DMS53 treated with DMSO at 0.1 percent for 48 hours (cell line): ENCODE data around the gene CRACDL.

Experiments used
- DNase-seq: peaks from one replicate; lab custom pipeline; 2025; ENCODE audit not compliant: unreplicated experiment; lab: John Stamatoyannopoulos, UW

CRACDL gene

DNA sequence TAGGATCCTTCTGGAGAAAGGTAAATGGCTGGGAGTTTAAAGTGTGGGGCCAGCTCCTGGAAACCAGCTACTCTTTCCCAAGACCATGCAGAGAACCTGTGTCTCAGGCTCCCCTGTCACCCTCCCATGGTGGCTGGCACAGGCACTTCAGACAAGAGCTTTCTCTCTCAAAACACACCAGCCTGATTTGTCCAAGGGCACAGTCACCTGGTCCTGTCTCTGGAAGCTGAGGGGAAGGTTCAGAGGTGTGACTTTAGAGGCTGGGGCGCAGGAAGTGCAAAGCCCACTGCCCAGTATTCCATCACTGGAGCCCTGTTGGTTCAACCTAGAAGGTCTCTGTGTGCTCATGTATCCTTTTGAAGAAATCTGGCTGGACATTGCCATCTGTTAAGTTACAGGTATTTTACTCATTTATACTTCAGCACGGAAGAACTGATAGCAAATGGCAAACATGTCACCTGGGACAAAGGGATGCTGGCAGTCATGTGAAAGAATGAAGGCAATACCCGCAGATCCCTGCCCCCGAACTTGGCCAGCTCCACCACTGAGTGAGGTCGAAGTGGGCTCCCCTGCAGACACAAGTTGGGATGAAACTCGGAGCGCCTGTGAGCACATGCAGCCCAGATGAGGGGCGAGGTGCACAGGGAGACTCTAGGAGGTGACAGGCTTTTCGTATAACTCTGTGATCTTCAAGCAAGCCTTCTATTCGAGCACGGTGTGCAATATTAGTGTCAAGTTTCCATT is 108.2 kb downstream of the CRACDL start:
- no peak for DNase-seq

DNA sequence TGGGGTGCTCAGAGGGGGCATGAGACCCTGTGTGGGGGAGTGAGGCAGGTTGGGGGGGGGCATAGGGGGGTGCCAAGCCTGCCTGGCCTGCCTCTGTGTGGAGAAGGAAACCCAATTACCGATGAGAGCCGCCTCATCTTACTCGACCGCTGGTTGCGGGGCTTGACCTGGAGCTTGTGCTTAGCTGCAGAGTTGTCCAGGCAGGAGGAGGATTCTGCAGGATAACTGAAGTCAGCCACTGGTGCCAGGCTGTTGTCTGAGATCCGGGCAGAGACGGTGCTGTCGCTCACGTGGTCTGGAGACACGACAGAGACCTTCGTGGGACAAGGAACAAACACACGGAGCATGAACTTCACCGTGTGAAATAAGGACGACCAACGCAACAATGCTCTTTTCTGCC is 109.2 kb downstream of the CRACDL start:
- no peak for DNase-seq

DNA sequence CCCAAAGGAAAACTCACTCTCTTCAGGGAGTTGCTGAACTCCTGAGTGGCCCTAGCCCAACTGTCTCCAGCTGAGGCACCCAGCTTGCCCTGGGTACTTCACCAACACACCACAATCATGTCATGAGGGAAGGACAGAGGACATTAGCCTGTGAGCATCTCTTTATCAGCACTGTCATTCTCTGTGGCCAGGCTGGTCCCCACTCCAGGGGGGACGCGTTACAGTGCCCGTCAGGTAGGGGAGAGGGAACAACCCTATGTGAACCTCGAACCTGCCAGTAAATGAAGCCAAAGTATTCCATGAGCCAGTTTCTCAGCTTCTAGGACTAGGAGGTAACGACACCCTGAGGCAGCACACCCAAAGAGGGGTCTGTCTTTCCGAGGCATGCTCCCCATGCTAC is 110.2 kb downstream of the CRACDL start:
- no peak for DNase-seq

DNA sequence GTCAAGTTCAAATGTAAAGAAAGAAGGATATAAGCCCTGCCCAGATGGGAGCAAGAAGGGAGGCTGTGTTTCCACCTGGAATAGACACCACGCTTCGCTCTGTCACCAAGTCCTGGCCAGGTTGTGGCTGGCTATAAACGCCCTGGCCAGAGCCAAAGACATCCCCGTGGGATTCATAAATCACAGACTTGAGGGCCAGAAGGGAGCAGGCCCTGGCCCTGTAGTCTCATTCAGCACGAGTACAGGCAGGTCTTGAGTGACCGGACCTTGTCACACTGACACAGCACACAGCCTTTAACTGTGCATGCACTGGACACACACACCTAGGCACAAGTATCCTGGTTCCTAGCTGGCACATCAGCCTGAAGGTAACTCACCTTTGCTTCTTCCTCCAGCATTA is 110.6 kb downstream of the CRACDL start:
- no peak for DNase-seq

DNA sequence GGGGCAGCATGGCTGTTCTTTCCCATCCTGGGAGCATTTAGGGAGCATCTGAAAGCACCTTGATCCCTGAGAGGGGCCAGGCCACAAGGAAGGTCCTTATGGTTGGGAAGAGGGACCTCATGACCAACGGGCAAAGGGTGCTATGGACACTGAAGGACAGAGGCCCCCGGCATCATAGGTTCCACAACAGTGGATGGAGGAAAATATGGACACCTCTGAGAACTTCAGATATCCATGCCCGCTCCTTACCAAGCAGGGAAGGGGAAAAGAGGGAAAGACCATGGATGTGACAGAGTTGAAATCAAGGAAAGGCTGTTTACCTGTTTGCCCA is 111.0 kb downstream of the CRACDL start:
- DNase-seq: no peak

DNA sequence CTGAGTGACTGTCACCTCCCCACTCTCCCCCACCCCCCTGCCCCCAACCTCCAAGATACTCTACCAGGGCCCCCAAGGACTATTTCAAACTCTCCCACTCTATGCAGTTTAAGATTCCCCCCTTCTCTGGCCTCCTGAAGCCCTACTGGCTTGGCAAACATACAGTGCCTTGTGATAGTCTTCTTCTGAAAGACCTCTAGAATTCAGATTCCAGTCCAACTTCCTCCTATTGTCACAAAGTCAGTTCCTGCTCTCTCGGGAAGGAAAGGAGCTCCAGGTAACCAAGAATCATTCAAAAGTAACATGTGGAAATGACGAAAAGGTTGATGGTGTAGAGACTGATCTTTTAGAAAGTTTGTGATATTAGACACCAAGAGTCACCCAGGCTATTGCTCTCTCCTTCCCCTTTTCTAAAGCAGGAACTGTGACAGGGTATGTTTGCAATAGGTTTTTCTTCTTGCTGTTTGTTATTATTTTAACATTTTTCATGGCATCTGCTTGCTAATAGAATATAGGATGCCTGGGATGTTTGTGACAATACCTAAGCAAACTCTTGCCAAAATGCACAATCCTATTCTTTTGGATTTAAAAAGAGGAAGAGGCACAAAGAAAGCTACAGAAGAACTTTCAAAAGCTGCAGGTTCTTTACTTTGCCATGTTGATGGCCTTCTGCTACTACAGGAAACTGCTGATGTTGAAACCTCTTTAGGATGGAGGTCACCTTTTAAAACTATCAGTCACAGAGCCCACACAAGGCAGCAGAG is 111.6 kb downstream of the CRACDL start:
- DNase-seq: no peak

DNA sequence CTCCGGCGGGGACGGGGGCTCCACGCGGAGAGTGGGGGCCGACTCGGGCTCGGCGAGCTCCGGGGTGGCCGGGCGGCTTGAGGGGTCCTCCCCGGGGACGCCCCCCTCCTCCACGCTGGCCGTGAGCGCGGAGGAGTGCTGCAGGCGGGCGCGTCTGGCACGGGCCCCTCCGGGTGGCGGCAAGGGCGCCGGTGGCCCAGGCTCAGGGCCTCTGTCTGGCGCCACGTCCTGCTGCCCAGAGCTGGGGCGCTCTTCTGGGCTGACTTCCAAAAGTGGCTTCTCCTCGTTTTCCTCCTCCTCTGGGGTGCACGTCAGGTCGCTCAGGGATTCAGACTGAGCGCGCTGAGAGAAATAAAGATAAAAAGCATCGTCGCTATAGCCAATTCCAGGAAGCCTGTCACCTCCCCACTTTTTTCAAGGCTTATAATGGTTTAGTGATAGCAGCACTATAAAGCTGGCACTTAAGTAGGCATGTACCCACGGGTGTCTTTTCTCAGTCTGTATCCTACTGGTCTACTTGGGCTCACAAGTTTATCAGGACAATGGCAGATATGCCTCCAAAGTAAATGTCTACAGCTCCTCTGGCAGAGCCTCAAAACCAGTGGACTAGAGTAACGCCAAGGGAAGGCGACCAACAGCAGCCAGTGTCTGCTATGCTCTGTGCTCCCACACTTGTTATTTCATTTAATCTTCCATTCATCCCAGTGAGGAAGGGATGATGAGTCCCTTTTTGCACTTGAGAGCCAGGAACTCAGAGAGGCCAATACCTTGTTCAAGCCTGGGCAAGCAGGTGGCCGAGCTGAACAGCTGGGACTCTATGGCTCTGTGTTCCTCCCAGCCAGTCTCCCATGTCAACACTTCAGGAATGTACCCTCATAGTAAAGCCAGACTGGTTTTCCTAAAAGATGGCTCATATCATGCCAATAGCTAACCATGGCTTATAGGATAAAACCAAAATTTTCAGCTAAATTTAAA is 112.5 kb downstream of the CRACDL start:
- DNase-seq: no peak

DNA sequence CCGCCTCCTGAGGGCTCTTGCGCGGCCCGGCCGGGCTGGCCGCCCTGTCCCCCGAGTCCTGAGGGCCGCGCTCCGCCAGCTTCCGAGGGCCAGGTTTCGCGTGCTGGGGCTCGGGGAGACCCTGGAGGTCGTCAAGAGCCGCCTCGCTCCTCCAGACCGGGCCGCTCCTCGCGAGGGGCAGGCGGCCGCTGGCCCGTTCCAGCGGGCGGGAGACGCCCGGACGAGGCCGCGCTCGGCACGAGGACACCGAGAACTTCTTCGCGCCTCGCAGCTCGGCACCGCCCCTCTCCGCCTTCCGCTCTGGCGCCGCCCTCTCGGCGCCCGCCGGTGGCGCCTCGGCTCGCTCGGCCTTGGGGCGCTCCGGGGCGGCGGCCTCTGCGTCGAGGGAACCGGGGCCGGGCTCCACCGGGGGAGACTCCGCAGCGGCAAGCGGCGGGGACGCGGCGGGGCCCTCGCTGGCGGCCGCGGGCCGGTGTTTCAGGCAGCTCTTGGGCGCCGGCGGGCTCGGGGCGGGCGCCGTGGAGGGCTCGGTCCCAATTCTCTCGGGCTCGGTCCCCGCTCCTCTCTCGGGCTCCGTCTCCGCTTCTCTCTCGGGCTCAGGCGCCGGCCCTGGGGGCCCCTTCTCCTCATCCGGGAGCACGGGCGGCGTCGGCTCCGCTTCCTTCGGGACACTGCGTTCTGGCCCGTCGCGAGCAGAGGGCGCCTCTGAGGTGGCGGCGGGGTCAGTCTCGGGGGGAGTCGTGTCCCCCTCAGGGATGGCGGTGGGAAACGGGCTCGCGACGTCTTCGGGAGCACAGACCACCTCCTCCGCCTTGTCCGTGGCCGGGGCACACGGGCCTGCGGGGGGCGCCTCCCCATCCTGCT is 113.5 kb downstream of the CRACDL start:
- DNase-seq: no peak

DNA sequence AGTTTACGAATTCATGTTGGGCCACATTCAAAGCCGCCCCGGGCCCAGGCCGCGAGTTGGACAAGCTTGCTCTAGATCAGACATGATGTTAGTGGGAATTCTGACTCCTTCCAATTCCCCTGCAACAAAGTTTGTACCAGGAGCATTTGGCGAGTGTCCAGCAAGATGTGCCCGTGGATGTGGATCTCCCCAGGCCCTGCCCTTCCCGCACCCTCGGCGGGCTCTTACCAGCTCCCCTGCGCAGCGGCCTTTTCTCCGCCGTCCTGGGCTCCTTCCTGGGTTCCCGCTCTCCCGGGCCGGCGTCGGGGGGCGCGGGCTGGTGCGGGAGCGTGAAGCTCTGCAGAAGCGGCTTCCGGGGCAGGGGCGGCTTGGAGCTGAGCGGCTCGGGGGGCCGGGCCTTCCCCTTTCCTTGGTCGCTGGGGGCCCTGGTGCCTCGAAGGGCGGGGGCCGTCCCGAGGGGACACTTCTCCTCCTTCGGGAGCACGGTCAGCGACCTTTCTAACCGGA is 114.3 kb downstream of the CRACDL start:
- no peak for DNase-seq

DNA sequence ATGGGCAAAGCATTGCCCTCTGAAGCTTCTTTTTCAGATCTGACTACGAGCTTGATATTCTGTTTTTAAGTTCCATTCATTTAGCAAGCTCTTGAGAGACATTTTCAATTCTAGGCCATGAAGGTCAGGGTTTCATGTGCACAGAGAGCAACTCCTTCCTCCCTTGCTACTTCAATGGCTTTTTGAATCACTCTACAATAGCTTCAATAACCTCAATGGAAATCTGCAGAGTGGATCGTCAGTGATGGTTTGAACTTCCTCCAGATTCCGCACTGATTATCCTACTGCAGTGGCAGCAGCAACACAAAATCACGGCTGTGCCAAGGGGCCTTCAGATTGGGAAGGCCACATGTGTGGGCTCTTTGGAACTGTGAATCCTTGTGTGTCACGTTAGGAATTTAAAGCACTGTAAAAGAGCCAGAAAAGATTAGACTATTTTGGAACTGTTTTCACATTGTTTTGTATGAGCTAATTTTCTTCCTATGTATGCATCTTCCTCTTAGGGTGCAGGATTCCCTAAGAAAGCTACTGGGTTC is 116.7 kb downstream of the CRACDL start:
- DNase-seq: no peak

DNA sequence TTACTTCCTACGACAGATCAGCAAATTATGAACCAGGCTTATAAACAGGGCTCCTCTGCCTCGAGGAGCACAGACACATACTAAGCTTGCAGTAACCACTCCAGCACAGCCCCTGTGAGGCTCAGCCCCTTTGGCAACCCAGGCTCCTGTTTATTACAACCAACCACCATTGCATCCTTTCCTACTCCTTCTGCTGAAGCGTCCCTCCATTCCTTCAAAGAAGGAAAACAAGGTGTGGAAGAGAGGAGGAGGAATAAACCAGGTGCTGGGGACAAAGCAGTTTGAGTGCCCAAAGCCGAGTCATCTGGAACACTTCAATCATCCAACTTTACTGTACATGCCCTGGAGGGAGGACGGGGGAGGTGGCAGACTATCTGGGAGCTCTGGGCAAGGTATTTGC is 117.9 kb downstream of the CRACDL start:
- no peak for DNase-seq

DNA sequence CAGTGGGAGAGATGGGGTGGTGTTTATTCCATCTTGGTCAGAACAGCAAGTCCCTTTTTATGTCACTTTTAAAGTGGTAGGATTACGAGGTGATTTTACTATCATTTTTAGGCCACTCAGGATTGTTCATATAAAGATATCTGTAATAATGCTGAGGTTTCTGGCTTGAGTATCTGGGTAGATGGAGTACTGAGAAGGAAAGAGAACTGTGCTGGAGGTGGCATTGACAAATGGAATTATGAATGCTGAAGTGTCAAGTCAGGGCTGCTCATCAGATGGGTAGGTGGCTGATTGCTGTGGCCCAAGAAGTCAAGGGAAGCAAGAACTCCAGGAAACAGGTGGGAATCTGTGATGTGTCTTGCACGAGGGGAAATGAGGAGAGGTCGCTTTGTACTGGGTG is 119.7 kb downstream of the CRACDL start:
- DNase-seq: no peak

DNA sequence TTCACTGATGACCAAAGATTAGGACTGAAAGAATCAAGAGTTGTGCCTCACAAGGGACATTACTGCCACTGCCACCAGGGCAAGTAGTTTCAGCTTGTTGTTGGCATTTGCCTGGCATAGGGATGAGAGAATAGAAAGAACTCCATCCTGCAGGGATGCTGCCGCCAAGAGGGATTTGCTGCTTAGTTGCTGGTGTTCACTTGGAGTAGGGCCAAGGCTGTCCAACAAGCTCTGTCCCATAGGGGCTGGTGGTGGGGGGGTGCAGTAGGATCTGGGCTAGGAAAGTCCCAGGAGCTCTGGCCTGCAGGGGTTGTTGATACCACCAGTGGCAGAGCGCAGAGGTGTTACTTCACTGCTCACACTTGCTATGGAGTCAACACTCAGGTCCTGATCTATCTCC is 120.2 kb downstream of the CRACDL start:
- DNase-seq: no peak

DNA sequence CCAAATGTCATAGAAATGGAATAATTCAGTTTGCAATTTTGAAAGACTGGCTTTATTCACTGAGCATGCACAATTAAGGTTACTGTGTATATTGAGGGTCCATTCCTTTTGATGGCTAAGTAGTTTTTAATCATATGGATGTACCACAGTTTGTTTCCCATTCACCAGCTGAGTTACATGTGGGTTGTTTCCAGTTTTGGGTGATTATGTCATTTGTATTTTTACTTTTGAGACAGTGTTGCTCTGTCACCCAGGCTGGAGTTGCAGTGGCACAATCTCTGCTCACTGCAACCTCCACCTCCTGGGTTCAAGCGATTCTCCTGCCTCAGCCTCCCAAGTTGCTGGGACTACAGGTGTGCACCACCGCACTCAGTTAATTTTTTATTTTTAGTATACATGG is 124.3 kb downstream of the CRACDL start:
- DNase-seq: no peak

DNA sequence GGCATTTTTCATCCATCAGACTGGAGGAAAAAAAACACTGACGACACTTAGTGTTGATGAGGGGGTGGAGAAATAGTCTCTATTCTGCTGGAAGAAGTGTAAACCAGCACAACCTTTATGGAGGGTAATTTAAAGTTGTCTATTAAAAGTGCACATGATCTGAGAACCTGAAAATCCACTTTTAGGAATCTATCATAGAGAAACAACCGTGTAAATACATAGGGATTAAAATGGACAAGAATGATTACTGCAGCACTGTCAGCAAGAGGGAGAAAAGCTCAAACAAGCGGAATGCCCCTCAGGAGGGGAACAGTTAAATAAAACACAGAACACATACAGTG is 125.5 kb downstream of the CRACDL start:
- DNase-seq: no peak

DNA sequence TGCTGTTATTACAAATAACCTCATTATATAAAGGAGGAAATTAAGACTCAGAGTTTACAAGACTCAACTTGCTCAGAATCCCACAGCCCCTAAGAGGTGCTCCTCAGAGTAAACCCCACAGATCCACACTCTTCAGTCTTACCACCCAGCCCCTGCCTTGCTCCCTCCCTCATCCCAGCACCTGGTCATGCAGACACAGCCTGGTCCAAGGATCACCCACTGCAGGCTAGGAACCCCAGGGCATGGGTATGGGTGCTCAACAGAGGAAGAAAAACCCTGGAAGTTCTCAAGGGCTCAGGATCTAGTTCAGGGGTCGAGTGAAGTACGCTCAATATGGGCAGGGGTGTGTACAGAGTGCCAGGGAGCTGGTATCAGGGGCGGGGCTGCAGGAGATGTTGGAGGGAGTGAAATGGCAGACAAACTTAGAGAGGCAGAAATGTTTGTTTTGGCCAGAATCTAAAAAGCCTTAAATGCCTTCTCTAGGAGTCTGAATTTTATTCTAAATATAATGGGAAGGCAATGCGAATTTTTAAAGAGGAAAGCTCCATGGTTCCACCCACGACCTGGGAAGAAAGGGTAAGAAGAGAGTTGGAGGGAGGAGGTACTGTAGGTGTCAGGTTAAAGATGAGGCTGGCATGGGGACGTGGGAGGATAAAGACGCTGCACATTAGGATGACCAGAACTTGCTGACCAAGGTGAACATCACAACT is 126.0 kb downstream of the CRACDL start:
- no peak for DNase-seq

DNA sequence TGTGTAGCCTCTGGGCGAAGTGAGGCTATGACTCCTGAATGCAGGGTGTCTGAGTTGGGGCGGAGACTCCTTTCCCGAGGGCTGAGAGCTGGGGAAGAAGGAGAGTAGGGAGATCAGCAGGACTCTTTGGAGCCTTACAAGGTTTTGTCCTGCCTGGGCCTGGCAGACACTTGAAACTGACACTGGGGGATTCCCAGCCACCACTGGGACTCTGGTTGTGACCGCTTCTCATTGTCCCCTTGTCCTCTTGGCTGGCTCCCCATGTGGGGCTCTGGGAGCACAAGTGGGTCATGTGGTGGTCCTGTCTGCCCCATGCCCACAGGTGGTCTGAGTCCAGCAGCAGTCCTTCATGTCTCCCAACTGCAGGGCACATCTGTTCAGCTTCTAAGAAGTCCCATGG is 126.9 kb downstream of the CRACDL start:
- no peak for DNase-seq

DNA sequence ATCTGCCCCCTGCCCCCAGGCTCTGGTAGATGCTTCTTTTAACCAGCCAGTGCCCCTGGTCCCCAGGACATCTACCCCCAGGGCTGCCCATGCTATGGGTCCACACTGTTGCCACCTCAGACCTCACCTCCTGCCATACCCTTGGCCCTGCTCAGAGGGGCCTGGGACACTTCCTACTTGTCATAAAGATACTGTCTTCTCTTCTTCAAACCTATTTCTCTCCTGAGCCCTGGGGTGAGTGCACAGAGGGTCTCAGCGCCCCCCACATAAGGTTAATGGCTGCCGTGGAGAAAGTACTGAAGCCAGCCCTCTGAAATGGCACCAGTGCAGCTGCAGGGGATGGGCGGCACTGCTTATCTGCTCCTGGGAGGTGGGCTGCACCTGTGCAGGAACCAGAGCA is 127.5 kb downstream of the CRACDL start:
- no peak for DNase-seq

DNA sequence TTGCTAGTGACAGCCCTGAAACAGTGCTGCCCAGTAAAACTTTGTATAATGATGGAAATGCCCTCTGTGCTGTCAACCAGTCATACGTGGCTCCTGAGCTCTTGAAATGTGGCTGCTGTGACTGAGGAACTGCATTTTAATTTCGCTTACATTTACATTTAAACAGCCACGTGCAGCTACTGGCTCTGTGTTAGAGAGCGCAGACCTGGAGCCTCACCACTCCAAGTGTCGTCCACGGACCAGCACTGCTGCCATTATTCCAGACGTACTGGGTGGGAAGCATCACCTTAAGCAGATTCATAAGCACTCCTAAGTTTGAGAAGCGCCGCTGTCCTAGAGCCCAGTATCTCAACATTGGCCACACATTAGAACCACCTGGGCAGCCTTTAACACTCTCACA is 128.1 kb downstream of the CRACDL start:
- DNase-seq: no peak

DNA sequence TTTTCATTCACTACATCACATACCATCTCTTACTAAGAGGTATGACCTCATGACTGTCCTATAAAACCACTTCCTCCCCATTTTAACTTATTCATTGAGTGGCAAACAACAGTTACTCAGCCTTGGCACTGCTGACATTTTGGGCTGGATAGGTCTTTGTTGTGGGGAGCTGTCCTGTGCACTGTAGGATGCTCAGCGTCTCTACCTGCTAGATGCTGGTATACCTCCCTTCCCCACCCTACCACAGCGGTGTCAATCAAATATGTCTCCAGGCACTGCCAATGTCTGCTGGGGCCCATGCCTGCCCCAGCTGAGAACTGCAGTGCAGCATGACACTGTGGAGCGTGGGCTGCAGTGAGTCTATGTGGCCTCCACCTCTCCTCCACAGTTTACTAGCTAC is 128.8 kb downstream of the CRACDL start:
- DNase-seq: no peak
